Endothelial cell of umbilical vein (primary cell): ENCODE measurements around the gene RHCE. TPM values are rescaled to one million over a fixed set of nuclear protein-coding genes. Genes with fewer than 3 reads are reported as not detected.

ENCODE experiments used
- BruUV-seq: library from RNA; stranded (reverse); fragments of 400-500 nt; replicated peaks from 2 replicates; lab custom pipeline; 2021; lab: Mats Ljungman, UMichigan
- CTCF ChIA-PET: fragments of 300-600, 350-600 bp; sonication (Branson Sonifier 250); formaldehyde crosslinking; loops from one replicate; lab custom pipeline; 2021; ENCODE audit warnings: antibody characterized with exemption, inconsistent platforms; lab: Charles Lee
- POLR2A ChIA-PET: fragments of 300-600, 350-600 bp; sonication (Branson Sonifier 250); formaldehyde crosslinking; loops from one replicate; lab custom pipeline; 2021; ENCODE audit warnings: antibody characterized with exemption, inconsistent platforms; lab: Charles Lee
- DNase-seq: peaks from one replicate; pipeline ENCODE4 v3.0.0-alpha.2; 2011; ENCODE audit warnings: low read depth, low spot score
- FAIRE-seq: peaks from 2 replicates; lab custom pipeline; 2011; peaks lifted over from hg19 to GRCh38; lab: Jason Lieb, UNC
- H2AFZ ChIP-seq: 2 replicates; pipeline ENCODE4 v1.6.0; 2012; ENCODE audit warnings: low read depth, low read length, control low read depth, inconsistent platforms
- H3K27ac ChIP-seq: 2 replicates; pipeline ENCODE4 v1.5.1; 2011; ENCODE audit warnings: low read depth, mild to moderate bottlenecking, control low read depth, low read length, moderate library complexity; ENCODE audit not compliant: insufficient read depth
- H3K27me3 ChIP-seq, 2 experiments: 2 replicates each; pipeline versions ENCODE4 v1.6.0 to v1.6.1; 2011; ENCODE audit warnings: low read length in 2 of 2, mixed read lengths in 1 of 2; ENCODE audit not compliant: control insufficient read depth in 2 of 2, insufficient read depth in 2 of 2
- H3K36me3 ChIP-seq, 2 experiments: 2 replicates in 1 of 2; 3 replicates in 1 of 2; pipeline ENCODE4 v1.5.1; 2011; ENCODE audit warnings: low read length in 2 of 2, mild to moderate bottlenecking in 1 of 2, moderate library complexity in 1 of 2; ENCODE audit not compliant: control insufficient read depth in 2 of 2, insufficient read depth in 2 of 2; ENCODE audit errors: extremely low read depth in 1 of 2
- H3K4me1 ChIP-seq: 3 replicates; pipeline ENCODE4 v1.5.1; 2011; ENCODE audit warnings: mild to moderate bottlenecking, low read length; ENCODE audit not compliant: control insufficient read depth, insufficient read depth; ENCODE audit errors: extremely low read depth
- H3K4me2 ChIP-seq: 2 replicates; pipeline ENCODE4 v1.6.1; 2011; ENCODE audit warnings: low read length, control low read depth, mixed read lengths; ENCODE audit not compliant: insufficient read depth
- H3K4me3 ChIP-seq, 3 experiments: fragments of 200-600 bp in 1 of 3; sonication (generic), shearing (Covaris generic) in 1 of 3; replicated peaks in 1 of 3; 2 replicates each; pipeline ENCODE4 v1.5.1; 2011 to 2016; ENCODE audit warnings: control low read depth in 3 of 3, low read length in 3 of 3, mild to moderate bottlenecking in 2 of 3, inconsistent platforms in 1 of 3, low read depth in 1 of 3, moderate library complexity in 1 of 3; ENCODE audit not compliant: insufficient read depth in 1 of 3
- H3K79me2 ChIP-seq: 2 replicates; pipeline ENCODE4 v1.6.0; 2012; ENCODE audit warnings: low read length, inconsistent platforms; ENCODE audit not compliant: control insufficient read depth, insufficient read depth
- H3K9ac ChIP-seq: replicated peaks from 2 replicates; pipeline ENCODE3; 2011; ENCODE audit warnings: low read length, control low read depth; ENCODE audit not compliant: insufficient read depth; ENCODE audit errors: extremely low read depth
- H3K9me1 ChIP-seq: replicated peaks from 3 replicates; pipeline ENCODE4 v1.6.0; 2011; ENCODE audit warnings: mild to moderate bottlenecking, low read length; ENCODE audit not compliant: control insufficient read depth, insufficient read depth; ENCODE audit errors: extremely low read depth
- H3K9me3 ChIP-seq: replicated peaks from 2 replicates; pipeline ENCODE4 v1.5.1; 2012; ENCODE audit warnings: low read length, inconsistent platforms; ENCODE audit not compliant: control insufficient read depth, insufficient read depth
- H4K20me1 ChIP-seq: replicated peaks from 2 replicates; pipeline ENCODE3; 2011; ENCODE audit warnings: mild to moderate bottlenecking, low read length; ENCODE audit not compliant: control insufficient read depth, insufficient read depth; ENCODE audit errors: extremely low read depth
- EZH2 ChIP-seq: IDR thresholded peaks from 2 replicates; pipeline ENCODE4 v1.6.1; 2012; ENCODE audit warnings: borderline replicate concordance, low read depth, mild to moderate bottlenecking, moderate library complexity, low read length, inconsistent platforms; ENCODE audit not compliant: severe bottlenecking
- FOS ChIP-seq: IDR thresholded peaks from 2 replicates; pipeline ENCODE4 v1.6.1; 2011; ENCODE audit warnings: mild to moderate bottlenecking, low read length, moderate library complexity, borderline replicate concordance; ENCODE audit not compliant: insufficient read depth
- GATA2 ChIP-seq: IDR thresholded peaks from 2 replicates; pipeline ENCODE4 v1.7.0; 2011; ENCODE audit warnings: low read depth, mild to moderate bottlenecking, moderate library complexity, mixed read lengths, low read length; ENCODE audit not compliant: insufficient read length, insufficient read depth
- JUN ChIP-seq: IDR thresholded peaks from 2 replicates; pipeline ENCODE4 v1.6.1; 2011; ENCODE audit warnings: borderline replicate concordance, low read depth; ENCODE audit not compliant: insufficient read length, insufficient read depth
- MYC ChIP-seq: IDR thresholded peaks from one replicate; pipeline ENCODE4 v1.6.1; 2011; ENCODE audit warnings: mild to moderate bottlenecking, low read depth, low read length
- dilution Hi-C: fragments of 300-500 bp; cut with MboI; formaldehyde crosslinking; loops from one replicate; pipeline ENCODE4 v1.15.0; 2019; ENCODE audit warnings: low sequenced_read_pairs; ENCODE audit not compliant: extremely low pct_ligation_motif_present
- intact Hi-C: fragments of 100-400 bp; cut with micrococcal nuclease; formaldehyde crosslinking; loops from one replicate; pipeline ENCODE4 v1.10.0; 2022
- polyA plus RNA-seq, 4 experiments: library from polyadenylated mRNA; depleted of rRNA in 3 of 4; stranded (reverse) in 3 of 4; unstranded in 1 of 4; fragments of >200 nt; gene quantifications; 2 replicates each; pipeline versions ENCODE4 v1.2.1 to v1.2.3, GENCODE V29; 2011 to 2012; ENCODE audit warnings: missing spikeins in 1 of 4
- total RNA-seq: library from RNA; stranded (reverse); gene quantifications from 2 replicates; pipeline ENCODE4 v1.2.3, GENCODE V29; 2021
- TF ChIP-seq, protein P1 (sequence below): IDR thresholded peaks from 2 replicates; pipeline ENCODE4 v1.6.1; 2011; ENCODE audit not compliant: insufficient read depth, insufficient read length

RHCE gene
- total and polyA plus RNA-seq, 2 donors (not counting 3 experiments of a cell fraction or from before 2014, with no cell fraction given), result 0.07 TPM; not detected in 1

DNA sequence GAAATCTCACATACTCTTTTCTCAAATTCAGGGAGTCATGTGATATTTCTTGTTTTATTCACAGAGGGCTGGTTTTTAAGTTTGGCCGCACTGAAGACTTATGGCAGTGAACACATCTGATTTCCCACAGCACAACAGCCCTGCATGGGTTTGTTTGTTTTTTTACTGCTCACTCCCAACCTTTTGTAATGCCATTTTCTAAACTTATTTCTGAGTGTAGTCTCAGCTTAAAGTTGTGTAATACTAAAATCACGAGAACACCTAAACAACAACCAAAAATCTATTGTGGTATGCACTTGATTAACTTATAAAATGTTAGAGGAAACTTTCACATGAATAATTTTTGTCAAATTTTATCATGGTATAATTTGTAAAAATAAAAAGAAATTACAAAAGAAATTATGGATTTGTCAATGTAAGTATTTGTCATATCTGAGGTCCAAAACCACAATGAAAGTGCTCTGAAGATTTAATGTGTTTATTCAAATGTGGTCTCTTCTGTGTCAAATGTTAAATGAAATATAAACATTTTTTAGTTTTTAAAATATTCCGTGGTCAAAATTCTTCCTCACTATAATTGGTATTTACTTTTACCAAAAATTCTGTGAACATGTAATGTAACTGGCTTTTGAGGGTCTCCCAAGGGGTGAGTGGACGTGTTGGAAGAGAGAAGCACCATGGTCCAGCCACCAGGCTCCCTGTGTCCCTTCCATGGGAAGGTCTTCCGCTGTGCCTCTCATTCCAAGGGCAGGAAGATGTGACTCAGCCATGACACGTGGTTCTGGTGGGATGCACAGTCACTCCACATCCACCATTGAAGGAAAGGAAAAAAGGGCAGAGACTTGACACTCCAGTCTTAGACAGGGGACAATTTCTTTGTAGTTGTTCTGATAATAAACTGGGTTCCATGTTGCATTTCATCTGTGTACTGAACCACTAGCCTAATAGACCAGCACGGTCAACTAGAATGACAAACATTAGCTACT lies 59.7 kb downstream of the RHCE start:
- H3K79me2 ChIP-seq, result no peaks in the 10 kb centered on the region
- TF ChIP-seq GATA2 (no peak), FOS (peak; percentile 85), JUN (peak; percentile 68), EZH2 (no peak), MYC (peak; percentile 74)
- TF ChIP-seq, protein P1, sequence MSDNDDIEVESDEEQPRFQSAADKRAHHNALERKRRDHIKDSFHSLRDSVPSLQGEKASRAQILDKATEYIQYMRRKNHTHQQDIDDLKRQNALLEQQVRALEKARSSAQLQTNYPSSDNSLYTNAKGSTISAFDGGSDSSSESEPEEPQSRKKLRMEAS, result peak; percentile 87
- ChIA-PET POLR2A (no interaction called here), CTCF (no interaction called here)
- dilution Hi-C loops (no loop called here), intact Hi-C loops (no loop called here)
- peaks cover 4% of the 10 kb centered on the region for H3K9me1 ChIP-seq
- BruUV-seq, result no TSS peak
- peaks cover 2 to 8% of the 10 kb centered on the region in 2 experiments for H3K36me3 ChIP-seq
- no peaks in the 10 kb centered on the region for H3K27me3 ChIP-seq
- H3K27ac ChIP-seq, result peak overlapping the region; percentile 78
- DNase-seq (peak; percentile 66), FAIRE-seq (peak; percentile 84)
- H3K9me3 ChIP-seq, result no peaks in the 10 kb centered on the region
- peaks cover 19% of the 10 kb centered on the region for H3K4me1 ChIP-seq
- no peak overlapping the region for H3K4me3 ChIP-seq
- no peak overlapping the region for H2AFZ ChIP-seq
- H3K9ac ChIP-seq, result no peak overlapping the region
- H3K4me2 ChIP-seq, result peak overlapping the region; percentile 73
- H4K20me1 ChIP-seq, result no peaks in the 10 kb centered on the region
